Loucy (cell line): Measurements from ENCODE around the gene NFATC1.

Source experiments
- H2AFZ ChIP-seq: fragments of 200-600 bp; sonication (generic); 2 replicates; pipeline ENCODE4 v1.6.0; 2016; ENCODE audit warnings: antibody characterized with exemption, mild to moderate bottlenecking, low read length, moderate library complexity
- H3F3A ChIP-seq: fragments of 200-600 bp; 2 replicates; pipeline ENCODE4 v1.6.0; 2016; ENCODE audit warnings: antibody characterized with exemption, low read depth, mild to moderate bottlenecking
- H3K27me3 ChIP-seq: fragments of 200-600 bp; sonication (generic); 2 replicates; pipeline ENCODE4 v1.6.1; 2014; ENCODE audit warnings: low read length, mild to moderate bottlenecking; ENCODE audit not compliant: insufficient read depth, poor library complexity, severe bottlenecking
- H3K36me3 ChIP-seq: fragments of 200-600 bp; sonication (generic); 2 replicates; pipeline ENCODE4 v1.6.1; 2016; ENCODE audit warnings: low read length; ENCODE audit not compliant: insufficient read depth
- H3K4me1 ChIP-seq: fragments of 200-600 bp; sonication (generic); 2 replicates; pipeline ENCODE4 v1.5.1; 2014; ENCODE audit warnings: low read length, mild to moderate bottlenecking; ENCODE audit not compliant: insufficient read depth, poor library complexity, severe bottlenecking
- H3K4me2 ChIP-seq: fragments of 200-600 bp; sonication (generic); 2 replicates; pipeline ENCODE4 v1.6.0; 2014; ENCODE audit warnings: antibody characterized with exemption, low read length, low read depth, mild to moderate bottlenecking; ENCODE audit not compliant: poor library complexity, severe bottlenecking
- H3K4me3 ChIP-seq: fragments of 200-600 bp; sonication (generic); 2 replicates; pipeline ENCODE4 v1.5.1; 2014; ENCODE audit warnings: low read length, mild to moderate bottlenecking, mixed read lengths; ENCODE audit not compliant: poor library complexity, severe bottlenecking
- H3K79me2 ChIP-seq: fragments of 200-600 bp; sonication (generic); 2 replicates; pipeline ENCODE4 v1.6.1; 2014; ENCODE audit warnings: low read length; ENCODE audit not compliant: insufficient read depth
- H3K9ac ChIP-seq: fragments of 200-600 bp; sonication (generic); 2 replicates; pipeline ENCODE4 v1.6.0; 2014; ENCODE audit warnings: mild to moderate bottlenecking, low read depth, low read length, moderate library complexity; ENCODE audit not compliant: poor library complexity, severe bottlenecking
- H3K9me2 ChIP-seq: fragments of 200-600 bp; sonication (generic); replicated peaks from 2 replicates; pipeline ENCODE4 v1.6.1; 2016; ENCODE audit warnings: low read depth, low read length, mixed read lengths
- H3K9me3 ChIP-seq: fragments of 200-600 bp; sonication (generic); 2 replicates; pipeline ENCODE4 v1.6.1; 2014; ENCODE audit warnings: mild to moderate bottlenecking, antibody characterized with exemption, low read length, low read depth; ENCODE audit not compliant: insufficient read depth
- H4K20me1 ChIP-seq: fragments of 200-600 bp; sonication (generic); 2 replicates; pipeline ENCODE4 v1.6.0; 2014; ENCODE audit warnings: antibody characterized with exemption, low read length, mild to moderate bottlenecking; ENCODE audit not compliant: insufficient read depth, poor library complexity, severe bottlenecking
- EZH2phosphoT487 ChIP-seq: fragments of 200-600 bp; IDR thresholded peaks from 2 replicates; pipeline ENCODE4 v1.6.1; 2018; ENCODE audit warnings: antibody characterized with exemption, mild to moderate bottlenecking, moderate library complexity, borderline replicate concordance
- TF ChIP-seq, protein P1 (sequence below): fragments of 200-600 bp; sonication (generic); conservative IDR thresholded peaks from 2 replicates; pipeline ENCODE4 v1.5.1; 2014; ENCODE audit warnings: mild to moderate bottlenecking, antibody characterized with exemption, low read length

The NFATC1 gene

GRCh38 chr18:79487183-79487800 lies 91.6 kb downstream of the NFATC1 start:
- Histone ChIP-seq H3K9me3 (no peaks in the 10 kb centered on the region), H3K9me2 (no peaks in the 10 kb centered on the region), H2AFZ (no peak overlapping the region), H3K9ac (no peak overlapping the region), H3K36me3 (peaks cover 11% of the 10 kb centered on the region; the same call in 1 of the 2 replicates), H4K20me1 (no peaks in the 10 kb centered on the region), H3K27me3 (no peaks in the 10 kb centered on the region), H3K79me2 (no peaks in the 10 kb centered on the region), H3K4me3 (no peak overlapping the region), H3K4me2 (no peak overlapping the region), H3F3A (no peaks in the 10 kb centered on the region), H3K4me1 (no peaks in the 10 kb centered on the region)
- TF ChIP-seq EZH2phosphoT487, result no peak
- TF ChIP-seq, protein P1, sequence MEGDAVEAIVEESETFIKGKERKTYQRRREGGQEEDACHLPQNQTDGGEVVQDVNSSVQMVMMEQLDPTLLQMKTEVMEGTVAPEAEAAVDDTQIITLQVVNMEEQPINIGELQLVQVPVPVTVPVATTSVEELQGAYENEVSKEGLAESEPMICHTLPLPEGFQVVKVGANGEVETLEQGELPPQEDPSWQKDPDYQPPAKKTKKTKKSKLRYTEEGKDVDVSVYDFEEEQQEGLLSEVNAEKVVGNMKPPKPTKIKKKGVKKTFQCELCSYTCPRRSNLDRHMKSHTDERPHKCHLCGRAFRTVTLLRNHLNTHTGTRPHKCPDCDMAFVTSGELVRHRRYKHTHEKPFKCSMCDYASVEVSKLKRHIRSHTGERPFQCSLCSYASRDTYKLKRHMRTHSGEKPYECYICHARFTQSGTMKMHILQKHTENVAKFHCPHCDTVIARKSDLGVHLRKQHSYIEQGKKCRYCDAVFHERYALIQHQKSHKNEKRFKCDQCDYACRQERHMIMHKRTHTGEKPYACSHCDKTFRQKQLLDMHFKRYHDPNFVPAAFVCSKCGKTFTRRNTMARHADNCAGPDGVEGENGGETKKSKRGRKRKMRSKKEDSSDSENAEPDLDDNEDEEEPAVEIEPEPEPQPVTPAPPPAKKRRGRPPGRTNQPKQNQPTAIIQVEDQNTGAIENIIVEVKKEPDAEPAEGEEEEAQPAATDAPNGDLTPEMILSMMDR, result no peak

GRCh38 chr18:79487801-79488201 lies 92.1 kb downstream of the NFATC1 start:
- no peaks in the 10 kb centered on the region for H3K9me3 ChIP-seq
- H3K4me1 ChIP-seq, result no peaks in the 10 kb centered on the region
- no peak overlapping the region for H3K4me2 ChIP-seq
- TF ChIP-seq, protein P1, result no peak
- no peak for TF ChIP-seq EZH2phosphoT487
- no peaks in the 10 kb centered on the region for H3K79me2 ChIP-seq
- H3K9ac ChIP-seq, result no peak overlapping the region
- H4K20me1 ChIP-seq, result no peaks in the 10 kb centered on the region
- no peaks in the 10 kb centered on the region for H3F3A ChIP-seq
- H3K4me3 ChIP-seq, result no peak overlapping the region
- H2AFZ ChIP-seq, result no peak overlapping the region
- H3K36me3 ChIP-seq, result peaks cover 11% of the 10 kb centered on the region; the same call in 1 of the 2 replicates
- no peaks in the 10 kb centered on the region for H3K9me2 ChIP-seq
- H3K27me3 ChIP-seq, result no peaks in the 10 kb centered on the region

- H4K20me1 ChIP-seq, result no peaks in the 10 kb centered on the region
- no peaks in the 10 kb centered on the region for H3K9me2 ChIP-seq
- H3K79me2 ChIP-seq, result no peaks in the 10 kb centered on the region
- TF ChIP-seq EZH2phosphoT487, result no peak
- TF ChIP-seq, protein P1, result no peak
- no peaks in the 10 kb centered on the region for H3K4me1 ChIP-seq
- no peak overlapping the region for H3K9ac ChIP-seq
- H2AFZ ChIP-seq, result no peak overlapping the region
- H3K9me3 ChIP-seq, result no peaks in the 10 kb centered on the region
- H3K36me3 ChIP-seq, result peaks cover 11% of the 10 kb centered on the region; the same call in 1 of the 2 replicates
- no peak overlapping the region for H3K4me2 ChIP-seq
- H3F3A ChIP-seq, result no peaks in the 10 kb centered on the region
- H3K4me3 ChIP-seq, result no peak overlapping the region
- no peaks in the 10 kb centered on the region for H3K27me3 ChIP-seq
These were observed 92.8 kb downstream of the NFATC1 start for GRCh38 chr18:79488311-79489050.
